ENCODE results near the gene NF1.

The NF1 gene

DNA sequence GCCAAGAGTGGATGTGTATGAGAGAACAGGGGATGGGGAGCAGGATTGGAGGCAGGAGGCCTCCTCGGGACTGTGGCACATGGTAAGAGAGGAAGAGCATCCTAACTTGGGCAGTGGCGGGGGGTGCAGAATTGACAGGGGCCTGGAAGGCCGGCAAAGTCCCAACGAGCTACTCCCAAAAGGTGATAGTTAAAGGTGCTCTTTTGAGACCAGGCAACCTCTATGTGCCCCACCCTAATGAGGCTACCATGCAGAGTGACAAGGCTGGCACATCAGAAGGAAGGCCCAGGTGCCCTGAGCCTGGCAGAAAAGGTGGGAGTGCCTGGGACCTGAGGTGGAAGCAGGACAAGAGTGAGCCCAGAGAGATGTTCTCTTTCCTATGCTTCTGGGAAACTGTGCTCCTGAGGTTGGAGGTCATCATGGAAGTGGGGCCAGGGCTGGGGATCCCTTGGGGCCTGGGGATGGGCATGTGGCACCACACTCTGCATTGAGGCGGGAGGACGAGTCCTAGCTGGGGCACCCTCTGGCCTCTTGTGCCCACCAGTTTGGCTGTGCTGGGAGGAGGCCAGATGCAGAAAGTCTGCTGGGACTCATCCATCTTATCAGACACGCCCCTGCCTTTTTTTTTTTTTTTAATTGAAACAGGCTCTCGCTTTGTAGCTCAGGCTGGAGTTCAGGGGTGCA, 302.6 kb downstream of the NF1 start:
- Mint-ChIP-seq H3K36me3 (ENCODE audit: low read depth) (no peaks in the 10 kb centered on the region), H3K9me3 (no peaks in the 10 kb centered on the region), H3K4me1 (peaks cover 5% of the 10 kb centered on the region), H3K27me3 (ENCODE audit: low read depth) (peaks cover 42% of the 10 kb centered on the region), H3K27ac (no peak overlapping the region), H3K4me3 (no peak overlapping the region)
- TF ChIP-seq, protein P1, sequence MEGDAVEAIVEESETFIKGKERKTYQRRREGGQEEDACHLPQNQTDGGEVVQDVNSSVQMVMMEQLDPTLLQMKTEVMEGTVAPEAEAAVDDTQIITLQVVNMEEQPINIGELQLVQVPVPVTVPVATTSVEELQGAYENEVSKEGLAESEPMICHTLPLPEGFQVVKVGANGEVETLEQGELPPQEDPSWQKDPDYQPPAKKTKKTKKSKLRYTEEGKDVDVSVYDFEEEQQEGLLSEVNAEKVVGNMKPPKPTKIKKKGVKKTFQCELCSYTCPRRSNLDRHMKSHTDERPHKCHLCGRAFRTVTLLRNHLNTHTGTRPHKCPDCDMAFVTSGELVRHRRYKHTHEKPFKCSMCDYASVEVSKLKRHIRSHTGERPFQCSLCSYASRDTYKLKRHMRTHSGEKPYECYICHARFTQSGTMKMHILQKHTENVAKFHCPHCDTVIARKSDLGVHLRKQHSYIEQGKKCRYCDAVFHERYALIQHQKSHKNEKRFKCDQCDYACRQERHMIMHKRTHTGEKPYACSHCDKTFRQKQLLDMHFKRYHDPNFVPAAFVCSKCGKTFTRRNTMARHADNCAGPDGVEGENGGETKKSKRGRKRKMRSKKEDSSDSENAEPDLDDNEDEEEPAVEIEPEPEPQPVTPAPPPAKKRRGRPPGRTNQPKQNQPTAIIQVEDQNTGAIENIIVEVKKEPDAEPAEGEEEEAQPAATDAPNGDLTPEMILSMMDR (IDR thresholded peaks at IDR 0.05; ENCODE audit: unreplicated experiment in 3 of 3) = no peak

GRCh38 chr17:31398381-31399311, 303.9 kb downstream of the NF1 start:
- Mint-ChIP-seq H3K9me3 (no peaks in the 10 kb centered on the region), H3K27me3 (ENCODE audit: low read depth) (peaks cover 34% of the 10 kb centered on the region), H3K4me1 (peaks cover 5% of the 10 kb centered on the region), H3K36me3 (ENCODE audit: low read depth) (no peaks in the 10 kb centered on the region), H3K4me3 (no peak overlapping the region), H3K27ac (no peak overlapping the region)
- TF ChIP-seq, protein P1 (IDR thresholded peaks at IDR 0.05; ENCODE audit: unreplicated experiment in 3 of 3) = no peak

- peaks cover 25% of the 10 kb centered on the region for H3K27me3 Mint-ChIP-seq (ENCODE audit: low read depth)
- no peak overlapping the region for H3K27ac Mint-ChIP-seq
- TF ChIP-seq, protein P1 (IDR thresholded peaks at IDR 0.05; ENCODE audit: unreplicated experiment in 3 of 3) = no peak
- H3K36me3 Mint-ChIP-seq (ENCODE audit: low read depth) = no peaks in the 10 kb centered on the region
- no peaks in the 10 kb centered on the region for H3K9me3 Mint-ChIP-seq
- no peaks in the 10 kb centered on the region for H3K4me1 Mint-ChIP-seq
- no peak overlapping the region for H3K4me3 Mint-ChIP-seq
Observed at GRCh38 chr17:31400481-31400950, 305.7 kb downstream of the NF1 start.

DNA sequence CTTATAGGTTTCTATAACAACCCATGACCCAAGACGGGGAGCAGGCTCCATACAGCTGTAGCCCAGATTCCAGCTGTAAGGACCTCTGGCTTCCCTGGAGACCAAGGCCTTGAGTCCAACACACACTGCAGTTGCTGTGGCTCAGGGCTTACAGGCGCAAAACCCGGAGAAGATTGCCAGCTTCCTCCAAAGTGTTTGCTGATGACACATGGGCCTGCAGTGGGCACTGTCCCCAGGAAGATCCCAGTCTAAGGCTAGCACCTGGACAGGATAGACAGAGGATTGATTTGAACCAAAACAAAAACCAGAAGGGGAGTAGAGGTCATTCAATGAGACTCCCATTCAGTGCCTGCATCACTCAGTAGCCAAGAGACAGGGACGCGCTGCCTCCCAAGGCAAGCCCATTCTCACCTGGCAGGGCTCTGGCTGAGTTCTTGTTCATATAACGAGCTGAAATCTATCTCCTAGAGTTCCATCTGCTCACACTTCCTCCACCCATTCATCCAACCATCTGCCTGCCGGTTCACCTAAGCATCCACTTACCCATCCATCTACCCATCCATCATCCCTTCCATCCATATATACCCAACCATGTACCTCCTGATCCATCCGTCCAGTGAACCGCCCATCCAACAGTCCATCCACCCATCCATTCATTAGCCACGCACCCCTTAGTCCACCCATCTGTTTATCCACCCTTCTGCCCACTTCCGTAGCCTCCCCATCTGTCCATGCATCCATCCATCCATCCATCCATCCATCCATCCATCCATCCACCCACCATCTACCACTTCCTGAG, 306.9 kb downstream of the NF1 start:
- H3K4me1 Mint-ChIP-seq = no peaks in the 10 kb centered on the region
- no peaks in the 10 kb centered on the region for H3K36me3 Mint-ChIP-seq (ENCODE audit: low read depth)
- no peak overlapping the region for H3K4me3 Mint-ChIP-seq
- no peak overlapping the region for H3K27ac Mint-ChIP-seq
- peaks cover 16% of the 10 kb centered on the region for H3K27me3 Mint-ChIP-seq (ENCODE audit: low read depth)
- H3K9me3 Mint-ChIP-seq = no peaks in the 10 kb centered on the region
- TF ChIP-seq, protein P1 (IDR thresholded peaks at IDR 0.05; ENCODE audit: unreplicated experiment in 3 of 3) = no peak

DNA sequence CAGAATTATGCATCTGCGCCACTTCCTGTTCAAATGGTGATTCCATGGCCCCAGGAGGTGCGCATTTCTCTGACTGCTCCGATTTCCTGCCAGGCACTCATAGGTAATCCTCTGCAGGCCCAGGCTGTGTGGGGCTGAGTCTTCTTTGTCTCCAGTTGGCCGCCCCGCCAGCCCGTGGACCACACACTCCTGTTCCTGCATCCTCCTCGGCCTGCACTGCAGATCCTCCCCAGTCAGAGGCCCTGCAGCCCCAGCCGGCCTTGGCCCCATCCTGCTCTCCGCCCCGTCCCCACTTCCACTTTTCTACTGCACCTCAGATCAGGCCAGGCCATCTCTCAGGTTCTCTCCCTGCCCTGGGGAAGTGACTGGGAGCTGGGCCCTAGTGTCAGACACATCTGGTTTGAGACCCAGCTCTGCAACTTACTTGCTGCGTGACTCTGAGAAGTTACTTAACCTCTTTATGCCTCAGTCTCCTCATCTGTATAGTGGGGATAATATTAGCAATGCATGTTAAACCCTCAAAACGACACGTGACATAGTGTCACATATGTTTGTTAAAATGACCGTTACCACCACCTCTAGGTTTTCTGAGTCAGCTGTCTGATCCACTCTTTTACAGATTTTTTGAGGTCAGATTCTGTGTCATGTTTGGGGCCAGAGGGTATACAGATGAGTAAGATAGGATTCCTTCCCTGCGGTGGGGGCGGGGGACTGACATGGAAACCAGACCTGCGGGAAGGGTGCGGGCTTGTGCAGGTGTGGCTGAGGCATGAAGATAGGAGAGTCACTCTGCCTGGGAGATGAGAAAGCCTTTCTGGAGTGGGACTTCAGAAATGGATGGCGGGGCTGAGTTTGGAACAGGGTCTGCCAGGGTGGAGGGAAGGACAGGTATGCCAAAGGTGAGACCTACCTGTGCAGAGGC, 309.5 kb downstream of the NF1 start:
- TF ChIP-seq, protein P1 (IDR thresholded peaks at IDR 0.05; ENCODE audit: unreplicated experiment in 3 of 3) = no peak
- Mint-ChIP-seq H3K9me3 (no peaks in the 10 kb centered on the region), H3K4me3 (no peak overlapping the region), H3K4me1 (peaks cover 2% of the 10 kb centered on the region), H3K36me3 (ENCODE audit: low read depth) (no peaks in the 10 kb centered on the region), H3K27ac (no peak overlapping the region), H3K27me3 (ENCODE audit: low read depth) (peaks cover 11% of the 10 kb centered on the region)
